GM06990 (cell line): ENCODE results near the gene PDYN.

ENCODE experiments used
- DNase-seq: peaks from one replicate; pipeline ENCODE4 v3.0.0-alpha.2; 2011; ENCODE audit not compliant: insufficient read length; ENCODE audit errors: extremely low read depth
- H3K27me3 ChIP-seq: replicated peaks from 2 replicates; pipeline ENCODE4 v1.6.0; 2011; ENCODE audit warnings: low read length; ENCODE audit not compliant: control insufficient read depth, insufficient read depth
- H3K36me3 ChIP-seq: 2 replicates; pipeline ENCODE4 v1.5.1; 2011; ENCODE audit warnings: low read length; ENCODE audit not compliant: control insufficient read depth, insufficient read depth
- H3K4me3 ChIP-seq: replicated peaks from 2 replicates; pipeline ENCODE4 v1.5.1; 2011; ENCODE audit warnings: low read depth, mild to moderate bottlenecking, control low read depth, low read length
- TF ChIP-seq, protein P1 (sequence below): IDR thresholded peaks from 2 replicates; pipeline ENCODE4 v1.5.1; 2011; ENCODE audit warnings: low read length, control low read depth, mild to moderate bottlenecking, inconsistent platforms; ENCODE audit not compliant: insufficient read depth, poor library complexity, severe bottlenecking

The PDYN gene

DNA sequence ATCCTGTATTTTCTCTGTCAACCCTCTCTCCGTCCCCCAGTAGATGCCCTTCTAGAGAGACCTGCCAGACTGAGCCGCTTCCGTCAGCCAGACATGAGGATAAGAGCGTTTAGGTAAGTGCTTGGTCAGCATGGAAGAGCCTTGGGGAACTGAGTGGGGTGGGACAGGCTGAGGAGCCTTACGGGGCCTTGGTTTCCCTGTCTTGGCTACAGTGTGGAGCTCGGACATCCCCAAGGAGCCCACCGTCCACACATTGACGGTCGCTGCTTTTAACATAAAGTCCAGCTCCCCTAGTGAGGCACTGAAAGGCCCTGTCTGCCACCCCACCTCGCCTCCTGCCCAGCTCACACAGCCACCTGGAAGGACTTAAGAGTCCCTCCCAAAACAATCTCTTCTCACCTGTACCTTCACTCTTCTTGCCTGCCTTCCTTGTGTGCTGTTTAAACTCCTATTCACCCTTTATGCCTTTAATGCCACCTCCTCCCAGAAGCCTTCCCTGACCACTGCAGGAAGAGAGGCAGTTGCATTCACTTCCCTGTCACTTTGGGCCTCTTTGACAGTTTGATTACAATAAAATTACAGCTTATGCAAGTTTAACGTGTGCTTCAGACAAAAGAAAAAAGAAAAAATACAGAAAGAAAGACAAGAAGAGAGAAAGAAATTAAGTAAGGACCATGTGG is 42.3 kb downstream of the PDYN start:
- Histone ChIP-seq H3K27me3 (no peaks in the 10 kb centered on the region), H3K36me3 (no peaks in the 10 kb centered on the region), H3K4me3 (no peak overlapping the region)
- DNase-seq, result no peak
- TF ChIP-seq, protein P1, sequence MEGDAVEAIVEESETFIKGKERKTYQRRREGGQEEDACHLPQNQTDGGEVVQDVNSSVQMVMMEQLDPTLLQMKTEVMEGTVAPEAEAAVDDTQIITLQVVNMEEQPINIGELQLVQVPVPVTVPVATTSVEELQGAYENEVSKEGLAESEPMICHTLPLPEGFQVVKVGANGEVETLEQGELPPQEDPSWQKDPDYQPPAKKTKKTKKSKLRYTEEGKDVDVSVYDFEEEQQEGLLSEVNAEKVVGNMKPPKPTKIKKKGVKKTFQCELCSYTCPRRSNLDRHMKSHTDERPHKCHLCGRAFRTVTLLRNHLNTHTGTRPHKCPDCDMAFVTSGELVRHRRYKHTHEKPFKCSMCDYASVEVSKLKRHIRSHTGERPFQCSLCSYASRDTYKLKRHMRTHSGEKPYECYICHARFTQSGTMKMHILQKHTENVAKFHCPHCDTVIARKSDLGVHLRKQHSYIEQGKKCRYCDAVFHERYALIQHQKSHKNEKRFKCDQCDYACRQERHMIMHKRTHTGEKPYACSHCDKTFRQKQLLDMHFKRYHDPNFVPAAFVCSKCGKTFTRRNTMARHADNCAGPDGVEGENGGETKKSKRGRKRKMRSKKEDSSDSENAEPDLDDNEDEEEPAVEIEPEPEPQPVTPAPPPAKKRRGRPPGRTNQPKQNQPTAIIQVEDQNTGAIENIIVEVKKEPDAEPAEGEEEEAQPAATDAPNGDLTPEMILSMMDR, result no peak

- H3K27me3 ChIP-seq, result no peaks in the 10 kb centered on the region
These were observed 43.0 kb downstream of the PDYN start for GRCh38 chr20:1950836-1951235.

DNA sequence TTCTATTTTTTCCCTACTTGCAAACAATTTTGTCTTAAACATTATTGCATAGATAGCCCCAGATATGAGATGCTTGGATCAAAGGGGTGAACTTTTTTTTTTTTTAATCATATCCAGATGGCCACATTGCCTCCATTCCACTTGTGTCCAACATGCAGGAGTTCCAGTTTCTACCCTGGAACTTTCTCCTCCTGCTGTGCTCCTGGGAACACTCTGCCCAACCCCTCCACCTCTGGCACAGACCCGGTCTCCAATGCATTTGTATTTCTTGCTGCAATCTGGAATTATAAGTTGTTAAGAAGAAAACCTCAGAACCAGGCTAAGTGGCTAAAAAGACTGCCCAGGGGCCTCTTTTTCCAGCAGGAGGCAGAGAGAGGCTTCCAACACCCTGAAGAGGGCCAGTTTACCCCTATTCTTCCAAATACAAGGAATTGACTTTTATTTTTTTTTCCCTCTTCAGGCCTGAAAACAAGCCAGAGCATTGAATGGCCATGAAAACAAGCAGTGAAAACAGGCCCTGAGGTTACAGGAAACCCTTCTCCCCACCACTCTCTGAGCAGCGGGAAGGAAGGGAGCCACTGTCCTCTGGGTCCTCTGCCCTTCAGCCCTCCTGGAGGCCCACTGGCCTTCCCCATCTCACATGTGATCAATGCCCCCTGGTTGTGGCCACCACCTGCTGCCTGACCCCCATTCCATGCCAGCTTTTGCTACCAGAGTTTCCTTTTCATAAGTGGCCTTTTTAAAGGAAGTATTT is 44.3 kb downstream of the PDYN start:
- no peaks in the 10 kb centered on the region; the same call in 1 of the 2 replicates for H3K27me3 ChIP-seq
- no peaks in the 10 kb centered on the region for H3K36me3 ChIP-seq
- DNase-seq, result no peak
- H3K4me3 ChIP-seq, result no peak overlapping the region
- TF ChIP-seq, protein P1, result no peak

More at GRCh38 chr20:1950836-1951235, 43.0 kb downstream of the PDYN start:
- Histone ChIP-seq H3K4me3 (no peak overlapping the region), H3K36me3 (no peaks in the 10 kb centered on the region)
- TF ChIP-seq, protein P1, result no peak
- no peak for DNase-seq

DNA sequence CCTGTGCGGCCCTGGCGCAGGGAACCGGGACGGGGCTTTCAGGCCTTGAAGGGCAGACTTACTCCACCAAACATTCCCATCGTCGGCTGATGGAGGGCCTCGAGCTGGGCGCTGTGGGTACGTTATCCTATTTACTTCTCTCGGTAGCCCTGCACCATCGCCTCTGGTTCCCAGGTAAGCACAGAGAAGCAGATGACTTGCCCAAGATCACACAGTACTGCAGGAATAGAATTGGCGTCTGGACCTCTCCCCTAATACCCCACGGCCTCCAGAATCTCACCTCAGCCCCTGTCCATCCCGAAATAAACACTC is 46.4 kb downstream of the PDYN start:
- no peaks in the 10 kb centered on the region for H3K36me3 ChIP-seq
- TF ChIP-seq, protein P1, result no peak
- no peak for DNase-seq
- H3K27me3 ChIP-seq, result no peaks in the 10 kb centered on the region; the same call in 1 of the 2 replicates
- H3K4me3 ChIP-seq, result no peak overlapping the region

- DNase-seq, result no peak
- Histone ChIP-seq H3K4me3 (no peak overlapping the region), H3K27me3 (no peaks in the 10 kb centered on the region; the same call in none of the 2 replicates), H3K36me3 (no peaks in the 10 kb centered on the region)
- TF ChIP-seq, protein P1, result no peak
These were observed 46.9 kb downstream of the PDYN start for GRCh38 chr20:1946762-1947534.
